GM23338 (cell line): Measurements from ENCODE around the gene GABRR2. TPM values are rescaled to one million over a fixed set of nuclear protein-coding genes. Genes with fewer than 3 reads are reported as not detected.

Experiments used
- ATAC-seq: fragments of 200-7000 bp; cut with Tn5 transposase; 3 replicates; pipeline ENCODE4 v1.9.1; 2020
- DNase-seq: peaks from one replicate; pipeline ENCODE4 v3.0.0-alpha.2; 2015; ENCODE audit warnings: low spot score
- H2AFZ ChIP-seq: fragments of 200-600 bp; sonication (generic); 2 replicates; pipeline ENCODE4 v1.8.0; 2016; ENCODE audit warnings: antibody characterized with exemption, mild to moderate bottlenecking, moderate library complexity
- H3F3A ChIP-seq: fragments of 200-600 bp; sonication (generic); replicated peaks from 2 replicates; pipeline ENCODE4 v1.8.0; 2017; ENCODE audit warnings: antibody characterized with exemption, mixed run types, low read depth
- H3K27ac ChIP-seq: fragments of 200-600 bp; sonication (generic); 2 replicates; pipeline ENCODE4 v1.6.1; 2016; ENCODE audit warnings: low read depth
- H3K27me3 ChIP-seq: fragments of 200-600 bp; sonication (generic); 2 replicates; pipeline ENCODE4 v1.8.0; 2016; ENCODE audit warnings: mild to moderate bottlenecking, mixed run types, moderate library complexity; ENCODE audit not compliant: insufficient read depth
- H3K36me3 ChIP-seq: fragments of 200-600 bp; sonication (generic); 2 replicates; pipeline ENCODE4 v1.8.0; 2016; ENCODE audit warnings: mild to moderate bottlenecking; ENCODE audit not compliant: insufficient read depth
- H3K4me1 ChIP-seq: fragments of 200-600 bp; sonication (generic); 2 replicates; pipeline ENCODE4 v1.8.0; 2016; ENCODE audit warnings: mild to moderate bottlenecking, moderate library complexity; ENCODE audit not compliant: insufficient read depth
- H3K4me2 ChIP-seq: fragments of 200-600 bp; sonication (generic); 2 replicates; pipeline ENCODE4 v1.7.1; 2017; ENCODE audit warnings: mixed run types
- H3K4me3 ChIP-seq: fragments of 200-600 bp; sonication (generic); 2 replicates; pipeline ENCODE4 v1.6.1; 2016; ENCODE audit warnings: mixed run types
- H3K79me2 ChIP-seq: fragments of 200-600 bp; sonication (generic); replicated peaks from 2 replicates; pipeline ENCODE4 v1.8.0; 2017; ENCODE audit warnings: mild to moderate bottlenecking; ENCODE audit not compliant: insufficient read depth
- H3K9me2 ChIP-seq: fragments of 200-600 bp; sonication (generic); 2 replicates; pipeline ENCODE4 v1.8.0; 2017; ENCODE audit not compliant: insufficient read depth
- H4K20me1 ChIP-seq: fragments of 200-600 bp; sonication (generic); replicated peaks from 2 replicates; pipeline ENCODE4 v1.8.0; 2017; ENCODE audit warnings: mild to moderate bottlenecking; ENCODE audit not compliant: insufficient read depth
- H3K27ac Mint-ChIP-seq: 2 replicates; pipeline ENCODE4 v1.8.0; 2020; ENCODE audit warnings: inconsistent platforms, mild to moderate bottlenecking, moderate library complexity, mixed read lengths
- H3K27me3 Mint-ChIP-seq: 3 replicates; pipeline ENCODE4 v1.8.0; 2022; ENCODE audit warnings: low read depth, mild to moderate bottlenecking, moderate library complexity, mixed read lengths, inconsistent platforms; ENCODE audit not compliant: insufficient read depth, poor library complexity
- H3K36me3 Mint-ChIP-seq: 3 replicates; pipeline ENCODE4 v1.8.0; 2021; ENCODE audit warnings: low read depth, mild to moderate bottlenecking, inconsistent platforms, moderate library complexity, mixed read lengths
- H3K4me1 Mint-ChIP-seq: 3 replicates; pipeline ENCODE4 v1.8.0; 2020; ENCODE audit warnings: mild to moderate bottlenecking, inconsistent platforms, mixed read lengths
- H3K4me3 Mint-ChIP-seq: 3 replicates; pipeline ENCODE4 v1.8.0; 2021; ENCODE audit warnings: moderate library complexity, mild to moderate bottlenecking, inconsistent platforms, mixed read lengths
- H3K9me3 Mint-ChIP-seq: 3 replicates; pipeline ENCODE4 v1.8.0; 2020; ENCODE audit warnings: moderate library complexity, mild to moderate bottlenecking, inconsistent platforms, mixed read lengths
- CREB1 ChIP-seq: fragments of 250-450 bp; sonication (Bioruptor Pico); IDR thresholded peaks from 2 replicates; pipeline ENCODE4 v1.5.0; 2020; ENCODE audit warnings: low read depth, mild to moderate bottlenecking, moderate library complexity
- CTCF ChIP-seq, 2 experiments: fragments of 200-600 bp in 1 of 2; sonication (generic) in 1 of 2; conservative IDR thresholded peaks; 2 replicates each; pipeline versions ENCODE4 v1.5.1 to v1.6.1; 2016 to 2017; ENCODE audit warnings: antibody characterized with exemption in 2 of 2, low read depth in 2 of 2, mild to moderate bottlenecking in 2 of 2, moderate library complexity in 1 of 2
- POLR2AphosphoS5 ChIP-seq: IDR thresholded peaks from 2 replicates; pipeline ENCODE4 v1.6.1; 2016; ENCODE audit warnings: antibody characterized with exemption, low read depth
- REST ChIP-seq: IDR thresholded peaks from one replicate; pipeline ENCODE4 v1.6.1; 2018; ENCODE audit warnings: antibody characterized with exemption; ENCODE audit not compliant: unreplicated experiment
- STAT1 ChIP-seq: IDR thresholded peaks from one replicate; pipeline ENCODE4 v1.6.1; 2016; ENCODE audit warnings: antibody characterized with exemption; ENCODE audit not compliant: unreplicated experiment
- polyA plus RNA-seq: library from polyadenylated mRNA; unstranded; fragments of >200 nt; fragmentation: Nextera tagmentation; extraction: Ambion mirVana; gene quantifications from 2 replicates; pipeline ENCODE4 v1.2.1, GENCODE V29; 2016
- total RNA-seq: library from RNA; depleted of rRNA; stranded (reverse); fragments of >200 nt; shearing (Covaris generic); gene quantifications from 2 replicates; pipeline ENCODE4 v1.2.3, GENCODE V29; 2014

Gene GABRR2
- total and polyA plus RNA-seq, 2 experiments from 2014 or later = not detected

- TF ChIP-seq REST (no peak), CREB1 (CRISPR knock-in tag) (no peak), POLR2AphosphoS5 (no peak)
Observed at GRCh38 chr6:89353118-89353556, 38.0 kb upstream of the GABRR2 start (continued).

GRCh38 chr6:89352278-89353117, 37.4 kb upstream of the GABRR2 start, which contains the start of gene UBE2J1:
Gene UBE2J1, minus strand, starts transcription at chr6:89352722. Its CDS starts 153 bp downstream, at chr6:89352569.
- Histone ChIP-seq H3K27me3 (peaks cover 25% of the 10 kb centered on the region), H3K9me2 (no peaks in the 10 kb centered on the region), H3F3A (0 out of 2 replicates have a peak, but pooled peaks cover 4% of the 10 kb centered on the region), H4K20me1 (no peaks in the 10 kb centered on the region), H3K4me2 (peak within 1 kb of the TSS; percentile 92), H3K4me3 (peak within 1 kb of the TSS; percentile 69), H2AFZ (peak within 1 kb of the TSS; percentile 93), H3K36me3 (no peaks in the 10 kb centered on the region), H3K4me1 (peaks cover 8% of the 10 kb centered on the region; the same call in 1 of the 2 replicates), H3K79me2 (no peaks in the 10 kb centered on the region), H3K27ac (no peak within 1 kb of the TSS)
- DNase-seq = peak; percentile 85
- Mint-ChIP-seq H3K4me1 (peaks cover 28% of the 10 kb centered on the region), H3K9me3 (no peaks in the 10 kb centered on the region), H3K27me3 (peaks cover 17% of the 10 kb centered on the region), H3K27ac (no peak within 1 kb of the TSS), H3K36me3 (no peaks in the 10 kb centered on the region), H3K4me3 (peak within 1 kb of the TSS; percentile 89)
- ATAC-seq = peak; percentile 92
- peak; percentile 78 for TF ChIP-seq CREB1 (CRISPR knock-in tag)
- peak; percentile 49 for TF ChIP-seq POLR2AphosphoS5
- no peak for TF ChIP-seq CTCF (conservative IDR thresholded peaks at IDR 0.05; ENCODE audit: low read depth in 2 of 2)
- TF ChIP-seq STAT1 = no peak
